Common myeloid progenitor, CD34-positive (primary cell): ENCODE data around the gene IKBKE.
A peak's percentile ranks its signal among the peaks of the same experiment; 100 is the strongest.

Experiments used
- CTCF ChIA-PET: fragments of 350-600 bp; sonication (Branson Sonifier 250); formaldehyde crosslinking; loops from one replicate; lab custom pipeline; 2021; ENCODE audit warnings: antibody characterized with exemption; lab: Charles Lee
- POLR2A ChIA-PET: fragments of 350-600 bp; sonication (Branson Sonifier 250); formaldehyde crosslinking; loops from one replicate; lab custom pipeline; 2021; ENCODE audit warnings: antibody characterized with exemption; lab: Charles Lee
- DNase-seq, 3 donors: peaks; one replicate each; pipeline versions ENCODE4 v3.0.0 to v3.0.0-alpha.2; 2013
- H3K27ac ChIP-seq, 2 experiments: 1 replicate in 1 of 2; 2 replicates in 1 of 2; pipeline ENCODE4 v1.7.0; 2013; ENCODE audit warnings: inconsistent platforms in 2 of 2, low read length in 2 of 2, mild to moderate bottlenecking in 2 of 2, low read depth in 1 of 2, moderate library complexity in 1 of 2; ENCODE audit not compliant: severe bottlenecking in 2 of 2, insufficient read depth in 1 of 2, poor library complexity in 1 of 2
- H3K27me3 ChIP-seq, 5 experiments: replicated peaks in 2 of 5; 1 replicate in 3 of 5; 2 replicates in 2 of 5; pipeline versions ENCODE4 v1.6.1 to v1.7.0; 2013; ENCODE audit warnings: low read length in 4 of 5, mild to moderate bottlenecking in 2 of 5, moderate library complexity in 2 of 5, inconsistent platforms in 1 of 5; ENCODE audit not compliant: insufficient read depth in 5 of 5, control insufficient read depth in 4 of 5
- H3K36me3 ChIP-seq, 4 experiments: 1 replicate in 2 of 4; 2 replicates in 2 of 4; pipeline versions ENCODE4 v1.6.1 to v1.7.0; 2013; ENCODE audit warnings: low read length in 3 of 4, control low read depth in 1 of 4, mild to moderate bottlenecking in 1 of 4; ENCODE audit not compliant: control insufficient read depth in 4 of 4, insufficient read depth in 4 of 4
- H3K4me1 ChIP-seq, 4 experiments: 1 replicate in 3 of 4; 2 replicates in 1 of 4; pipeline versions ENCODE4 v1.6.1 to v1.7.1; 2013; ENCODE audit warnings: low read length in 3 of 4, mild to moderate bottlenecking in 3 of 4, control low read depth in 1 of 4, inconsistent platforms in 1 of 4, moderate library complexity in 1 of 4; ENCODE audit not compliant: control insufficient read depth in 4 of 4, insufficient read depth in 4 of 4; ENCODE audit errors: control extremely low read depth in 1 of 4
- H3K4me3 ChIP-seq, 7 experiments: 1 replicate in 4 of 7; 2 replicates in 3 of 7; pipeline versions ENCODE4 v1.5.1 to v1.7.0; 2013; ENCODE audit warnings: mild to moderate bottlenecking in 7 of 7, low read length in 6 of 7, moderate library complexity in 6 of 7, inconsistent platforms in 2 of 7, low read depth in 2 of 7, control low read depth in 1 of 7; ENCODE audit not compliant: insufficient read depth in 4 of 7, control insufficient read depth in 1 of 7; ENCODE audit errors: extremely low read depth in 1 of 7
- H3K9me3 ChIP-seq, 5 experiments: 1 replicate in 4 of 5; 2 replicates in 1 of 5; pipeline versions ENCODE4 v1.6.1 to v1.7.1; 2013; ENCODE audit warnings: low read length in 4 of 5, mild to moderate bottlenecking in 2 of 5, inconsistent platforms in 1 of 5, low read depth in 1 of 5, moderate library complexity in 1 of 5; ENCODE audit not compliant: control insufficient read depth in 4 of 5, insufficient read depth in 2 of 5; ENCODE audit errors: control extremely low read depth in 1 of 5
- WGBS: methylation state at CpG from one replicate; pipeline ENCODE4 v1.1.5; 2013; ENCODE audit not compliant: insufficient coverage; 5-methylcytosine and 5-hydroxymethylcytosine counted together

The IKBKE gene

GRCh38 chr1:206451134-206451686 is 19.1 kb upstream of the IKBKE start:
- POLR2A ChIA-PET: interaction anchor here (0.6 kb wide), 1 partner anchor 35 kb away, joined by 3 read pairs; no protein-coding TSS in a partner anchor
- peaks cover 4 to 73% (median 39%) of the 10 kb centered on the region in 4 experiments for H3K36me3 ChIP-seq
- 96% methylated on average over 9 of the region's 9 CpGs for WGBS

GRCh38 chr1:206453111-206453510 is 17.2 kb upstream of the IKBKE start:
- DNase-seq: no peak
- Histone ChIP-seq H3K9me3 (no peaks in the 10 kb centered on the region), H3K36me3 (peaks cover 2 to 55% (median 26%) of the 10 kb centered on the region in 4 experiments), H3K4me1 (peaks cover 0 to 28% (median 17%) of the 10 kb centered on the region in 4 experiments), H3K27me3 (no peaks in the 10 kb centered on the region), H3K27ac (no peak overlapping the region), H3K4me3 (no peak overlapping the region)
- ChIA-PET POLR2A (no interaction called here), CTCF (interaction anchor here (0.6 to 1.2 kb wide), 3 partner anchors 8 to 140 kb away, joined by 3 read pairs; partner anchors contain the start of gene IKBKE)
- WGBS: 98% methylated on average over 7 of the region's 13 CpGs

More at GRCh38 chr1:206451134-206451686, 19.1 kb upstream of the IKBKE start:
- CTCF ChIA-PET: no interaction called here
- Histone ChIP-seq H3K4me1 (peaks cover 0 to 14% (median 6%) of the 10 kb centered on the region in 4 experiments), H3K9me3 (no peaks in the 10 kb centered on the region), H3K27me3 (no peaks in the 10 kb centered on the region), H3K27ac (no peak overlapping the region), H3K4me3 (no peak overlapping the region)
- DNase-seq: no peak

GRCh38 chr1:206455289-206455665 is 15.0 kb upstream of the IKBKE start:
- POLR2A ChIA-PET: no interaction called here
- no peaks in the 10 kb centered on the region for H3K27me3 ChIP-seq
- no peak overlapping the region for H3K4me3 ChIP-seq
- WGBS: 100% methylated on average over 3 of the region's 3 CpGs
- CTCF ChIA-PET: interaction anchor here (1.1 to 1.3 kb wide), 2 partner anchors 10 to 24 kb away, joined by 3 to 4 read pairs; no protein-coding TSS in a partner anchor
- peaks cover 0 to 28% (median 17%) of the 10 kb centered on the region in 4 experiments for H3K4me1 ChIP-seq
- peaks cover 2 to 60% (median 22%) of the 10 kb centered on the region in 4 experiments for H3K36me3 ChIP-seq
- no peak for DNase-seq
- H3K9me3 ChIP-seq: no peaks in the 10 kb centered on the region
- H3K27ac ChIP-seq: no peak overlapping the region

GRCh38 chr1:206455666-206456344 is 14.5 kb upstream of the IKBKE start:
- Histone ChIP-seq H3K4me1 (peaks cover 0 to 28% (median 17%) of the 10 kb centered on the region in 4 experiments), H3K27me3 (no peaks in the 10 kb centered on the region), H3K9me3 (no peaks in the 10 kb centered on the region), H3K27ac (no peak overlapping the region), H3K36me3 (peaks cover 2 to 57% (median 20%) of the 10 kb centered on the region in 4 experiments), H3K4me3 (no peak overlapping the region)
- ChIA-PET POLR2A (no interaction called here), CTCF (interaction anchor here (1.1 kb wide), 1 partner anchor 24 kb away, joined by 3 read pairs; no protein-coding TSS in a partner anchor)
- WGBS: 42% methylated on average over 6 of the region's 12 CpGs
- peak in 2 of 3 donors; percentile 44 to 61 for DNase-seq

GRCh38 chr1:206456577-206457370 is 13.5 kb upstream of the IKBKE start:
- DNase-seq: peak; percentile 40 to 82 (median 73)
- Histone ChIP-seq H3K36me3 (peaks cover 2 to 47% (median 15%) of the 10 kb centered on the region in 4 experiments), H3K9me3 (no peaks in the 10 kb centered on the region), H3K4me1 (peaks cover 0 to 28% (median 17%) of the 10 kb centered on the region in 4 experiments), H3K27ac (no peak overlapping the region), H3K4me3 (peak overlapping the region in 1 of 7 experiments; percentile 4), H3K27me3 (no peaks in the 10 kb centered on the region)
- whole genome bisulfite sequencing: 88% methylated on average over 10 of the region's 11 CpGs
- ChIA-PET POLR2A (no interaction called here), CTCF (interaction anchor here (5.3 to 7.0 kb wide), 2 partner anchors 14 to 25 kb away, joined by 19 to 62 read pairs; partner anchors contain the start of gene IKBKE)

GRCh38 chr1:206457408-206458120 is 12.7 kb upstream of the IKBKE start:
- POLR2A ChIA-PET: no interaction called here
- Histone ChIP-seq H3K36me3 (peaks cover 2 to 46% (median 12%) of the 10 kb centered on the region in 4 experiments), H3K4me3 (peak overlapping the region in 1 of 7 experiments; percentile 4), H3K4me1 (peaks cover 0 to 28% (median 17%) of the 10 kb centered on the region in 4 experiments), H3K27me3 (no peaks in the 10 kb centered on the region), H3K9me3 (no peaks in the 10 kb centered on the region), H3K27ac (no peak overlapping the region)
- CTCF ChIA-PET: interaction anchor here (5.3 to 10.2 kb wide), 3 partner anchors 14 to 25 kb away, joined by 19 to 69 read pairs (median 62); partner anchors contain the start of gene IKBKE
- peak in 2 of 3 donors; percentile 11 to 25 for DNase-seq
- WGBS: 76% methylated on average over 6 of the region's 6 CpGs
